UCSD-AML1 (cell line): ENCODE measurements around the gene NF1.
"Not testable (repeated sequence)": the region's sequence is repeated elsewhere in the genome, so short reads cannot be mapped to it uniquely, and the experiment has no call there.

Experiments
- DNase-seq: peaks from one replicate; lab custom pipeline; 2025; ENCODE audit not compliant: unreplicated experiment; lab: John Stamatoyannopoulos, UW

NF1 gene

GRCh38 chr17:31289790-31290189 lies 195.0 kb downstream of the NF1 start:
- no peak for DNase-seq

- DNase-seq = no peak
Observed at GRCh38 chr17:31291820-31292219, 197.0 kb downstream of the NF1 start.

GRCh38 chr17:31293581-31293980 lies 198.8 kb downstream of the NF1 start:
- no peak for DNase-seq

- no peak for DNase-seq
Observed at GRCh38 chr17:31294231-31294630, 199.5 kb downstream of the NF1 start.

GRCh38 chr17:31294820-31295488 lies 200.2 kb downstream of the NF1 start:
- DNase-seq = no peak

- DNase-seq = no peak
Observed at GRCh38 chr17:31295489-31295871, 200.7 kb downstream of the NF1 start.

- no peak for DNase-seq
Observed at GRCh38 chr17:31296142-31296541, 201.4 kb downstream of the NF1 start.

GRCh38 chr17:31297090-31297489 lies 202.3 kb downstream of the NF1 start, which contains the start of gene OMG:
TSS of gene OMG (minus strand) at chr17:31297239. CDS start at chr17:31296331, 908 bp downstream.
- no peak for DNase-seq

- no peak for DNase-seq
Observed at GRCh38 chr17:31299624-31300023, 204.8 kb downstream of the NF1 start.

GRCh38 chr17:31307640-31308039 lies 212.9 kb downstream of the NF1 start:
- no peak for DNase-seq

GRCh38 chr17:31308372-31309334 lies 213.9 kb downstream of the NF1 start:
- no peak for DNase-seq

- DNase-seq = no peak
Observed at GRCh38 chr17:31309556-31309955, 214.8 kb downstream of the NF1 start.

GRCh38 chr17:31310260-31310659 lies 215.5 kb downstream of the NF1 start:
- no peak for DNase-seq

GRCh38 chr17:31310886-31311285 lies 216.1 kb downstream of the NF1 start:
- DNase-seq = no peak

GRCh38 chr17:31311526-31311925 lies 216.7 kb downstream of the NF1 start:
- no peak for DNase-seq

- DNase-seq = not testable (repeated sequence)
Observed at GRCh38 chr17:31312223-31312622, 217.4 kb downstream of the NF1 start.

GRCh38 chr17:31313982-31314781 lies 219.4 kb downstream of the NF1 start, which contains the start of gene EVI2B:
TSS of gene EVI2B (minus strand) at chr17:31314054. CDS start at chr17:31305609, 8,445 bp downstream.
- no peak for DNase-seq

- no peak for DNase-seq
Observed at GRCh38 chr17:31314782-31315100, 220.0 kb downstream of the NF1 start.

- no peak for DNase-seq
Observed at GRCh38 chr17:31318298-31318801, 223.6 kb downstream of the NF1 start.

GRCh38 chr17:31318851-31319661 lies 224.3 kb downstream of the NF1 start:
- DNase-seq = no peak
